Endothelial cell (in vitro differentiated cells): Measurements from ENCODE around the gene ADGRB2. TPM values are rescaled to one million over a fixed set of nuclear protein-coding genes. Genes with fewer than 3 reads are reported as not detected.

Experiments
- DNase-seq: peaks from one replicate; pipeline ENCODE4 v3.0.0; 2021; ENCODE audit warnings: low spot score
- H3K27ac Mint-ChIP-seq: one replicate; pipeline ENCODE4 v1.8.0; 2021; ENCODE audit warnings: mixed read lengths, inconsistent platforms; ENCODE audit not compliant: unreplicated experiment
- H3K27me3 Mint-ChIP-seq: one replicate; pipeline ENCODE4 v1.8.0; 2021; ENCODE audit warnings: mild to moderate bottlenecking, moderate library complexity, mixed read lengths, inconsistent platforms; ENCODE audit not compliant: unreplicated experiment
- H3K36me3 Mint-ChIP-seq: one replicate; pipeline ENCODE4 v1.8.0; 2021; ENCODE audit warnings: mild to moderate bottlenecking, low read depth, mixed read lengths, inconsistent platforms; ENCODE audit not compliant: unreplicated experiment
- H3K4me1 Mint-ChIP-seq: one replicate; pipeline ENCODE4 v1.8.0; 2021; ENCODE audit warnings: mild to moderate bottlenecking, mixed read lengths, inconsistent platforms; ENCODE audit not compliant: unreplicated experiment
- H3K4me3 Mint-ChIP-seq: one replicate; pipeline ENCODE4 v1.8.0; 2021; ENCODE audit warnings: mild to moderate bottlenecking, mixed read lengths, inconsistent platforms; ENCODE audit not compliant: unreplicated experiment
- H3K9me3 Mint-ChIP-seq: one replicate; pipeline ENCODE4 v1.8.0; 2021; ENCODE audit warnings: mixed read lengths, inconsistent platforms; ENCODE audit not compliant: unreplicated experiment
- CTCF ChIP-seq: fragments of 200-600 bp; sonication (generic); IDR thresholded peaks from one replicate; pipeline ENCODE4 v1.5.0; 2021; ENCODE audit warnings: antibody characterized with exemption; ENCODE audit not compliant: unreplicated experiment
- total RNA-seq: library from RNA; stranded (reverse); fragmentation: NEBNext Ultra II Directional; extraction: Animal tissue kit (Norgen Biotek cat#: 25700); gene quantifications from one replicate; pipeline ENCODE4 v1.2.1, GENCODE V29; 2021; ENCODE audit not compliant: unreplicated experiment

ADGRB2 gene
- total RNA-seq, 1 donor from 2014 or later: 0.44 TPM

GRCh38 chr1:31694964-31695313 is 69.2 kb downstream of the ADGRB2 start:
- DNase-seq: no peak
- Mint-ChIP-seq H3K9me3 (no peaks in the 10 kb centered on the region), H3K4me1 (peaks cover 3% of the 10 kb centered on the region), H3K27me3 (peaks cover 15% of the 10 kb centered on the region), H3K36me3 (no peaks in the 10 kb centered on the region), H3K4me3 (no peak overlapping the region), H3K27ac (no peak overlapping the region)
- no peak for TF ChIP-seq CTCF

- Mint-ChIP-seq H3K27me3 (peaks cover 15% of the 10 kb centered on the region), H3K9me3 (no peaks in the 10 kb centered on the region), H3K27ac (no peak overlapping the region), H3K4me1 (peaks cover 3% of the 10 kb centered on the region), H3K36me3 (no peaks in the 10 kb centered on the region), H3K4me3 (no peak overlapping the region)
- DNase-seq: no peak
- TF ChIP-seq CTCF: no peak
Observed at GRCh38 chr1:31694069-31694963, 69.8 kb downstream of the ADGRB2 start.

GRCh38 chr1:31693231-31693630 is 70.9 kb downstream of the ADGRB2 start:
- H3K27ac Mint-ChIP-seq: no peak overlapping the region

GRCh38 chr1:31691951-31692350 is 72.2 kb downstream of the ADGRB2 start:
- no peaks in the 10 kb centered on the region for H3K36me3 Mint-ChIP-seq
- H3K4me3 Mint-ChIP-seq: no peak overlapping the region
- no peaks in the 10 kb centered on the region for H3K9me3 Mint-ChIP-seq
- TF ChIP-seq CTCF: no peak
- H3K27me3 Mint-ChIP-seq: peaks cover 11% of the 10 kb centered on the region
- H3K4me1 Mint-ChIP-seq: no peaks in the 10 kb centered on the region
- no peak overlapping the region for H3K27ac Mint-ChIP-seq
- DNase-seq: no peak

More at GRCh38 chr1:31693231-31693630, 70.9 kb downstream of the ADGRB2 start:
- DNase-seq: no peak
- H3K27me3 Mint-ChIP-seq: peaks cover 12% of the 10 kb centered on the region
- TF ChIP-seq CTCF: no peak
- H3K4me1 Mint-ChIP-seq: no peaks in the 10 kb centered on the region
- no peaks in the 10 kb centered on the region for H3K36me3 Mint-ChIP-seq
- H3K4me3 Mint-ChIP-seq: no peak overlapping the region
- H3K9me3 Mint-ChIP-seq: no peaks in the 10 kb centered on the region

GRCh38 chr1:31691446-31691845 is 72.7 kb downstream of the ADGRB2 start:
- TF ChIP-seq CTCF: no peak
- H3K9me3 Mint-ChIP-seq: no peaks in the 10 kb centered on the region
- no peak overlapping the region for H3K27ac Mint-ChIP-seq
- no peak overlapping the region for H3K4me3 Mint-ChIP-seq
- no peaks in the 10 kb centered on the region for H3K4me1 Mint-ChIP-seq
- peaks cover 13% of the 10 kb centered on the region for H3K27me3 Mint-ChIP-seq
- H3K36me3 Mint-ChIP-seq: no peaks in the 10 kb centered on the region
- no peak for DNase-seq
